Body of pancreas (tissue), 4 donors: ENCODE measurements around the gene CCIN.

ENCODE experiments used
- POLR2A ChIP-seq, 3 donors: fragments of 450-650 bp; IDR thresholded peaks; one replicate each; pipeline ENCODE4 v1.6.1; 2016; ENCODE audit warnings: antibody characterized with exemption in 3 of 3, mild to moderate bottlenecking in 2 of 3
- TF ChIP-seq, protein P1 (sequence below), 7 experiments: fragments of 450-650 bp in 4 of 7; fragments of 200-600 bp in 3 of 7; sonication (generic) in 3 of 7; IDR thresholded peaks; one replicate each; pipeline ENCODE4 v1.5.1; 2016 to 2019; ENCODE audit warnings: antibody characterized with exemption in 7 of 7

DNA sequence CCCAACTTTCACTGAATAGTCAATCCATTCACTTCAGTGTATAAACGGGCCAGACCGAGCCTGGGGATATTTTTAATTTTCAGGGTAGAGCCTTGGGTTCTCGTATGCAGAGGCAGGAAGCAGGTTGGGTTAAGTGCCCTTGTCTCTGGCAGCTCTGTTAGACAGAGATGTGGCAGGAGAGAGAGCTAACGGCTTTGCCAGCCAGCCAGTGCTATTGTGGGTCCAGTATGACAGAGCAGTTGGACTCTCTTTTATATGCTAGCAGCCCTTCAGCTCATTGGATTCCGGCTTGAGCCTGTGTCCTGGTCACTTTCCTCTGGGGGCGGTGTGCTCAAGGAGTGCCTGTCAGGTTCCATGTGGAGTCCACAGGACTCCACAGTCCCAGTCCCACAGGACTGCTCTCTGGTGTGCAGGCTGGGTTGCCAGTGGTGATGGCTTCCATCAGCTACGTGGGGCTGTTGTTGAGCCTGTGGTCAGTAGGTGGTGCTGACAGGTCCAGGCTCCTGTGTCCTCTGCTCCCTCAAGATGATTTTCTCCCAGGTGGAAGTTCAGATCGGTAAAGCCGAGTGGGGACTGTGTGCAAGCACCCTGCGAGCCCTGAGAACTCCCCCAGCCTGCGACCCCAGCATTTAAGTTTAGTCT is 35.8 kb downstream of the CCIN start:
- TF ChIP-seq, protein P1, sequence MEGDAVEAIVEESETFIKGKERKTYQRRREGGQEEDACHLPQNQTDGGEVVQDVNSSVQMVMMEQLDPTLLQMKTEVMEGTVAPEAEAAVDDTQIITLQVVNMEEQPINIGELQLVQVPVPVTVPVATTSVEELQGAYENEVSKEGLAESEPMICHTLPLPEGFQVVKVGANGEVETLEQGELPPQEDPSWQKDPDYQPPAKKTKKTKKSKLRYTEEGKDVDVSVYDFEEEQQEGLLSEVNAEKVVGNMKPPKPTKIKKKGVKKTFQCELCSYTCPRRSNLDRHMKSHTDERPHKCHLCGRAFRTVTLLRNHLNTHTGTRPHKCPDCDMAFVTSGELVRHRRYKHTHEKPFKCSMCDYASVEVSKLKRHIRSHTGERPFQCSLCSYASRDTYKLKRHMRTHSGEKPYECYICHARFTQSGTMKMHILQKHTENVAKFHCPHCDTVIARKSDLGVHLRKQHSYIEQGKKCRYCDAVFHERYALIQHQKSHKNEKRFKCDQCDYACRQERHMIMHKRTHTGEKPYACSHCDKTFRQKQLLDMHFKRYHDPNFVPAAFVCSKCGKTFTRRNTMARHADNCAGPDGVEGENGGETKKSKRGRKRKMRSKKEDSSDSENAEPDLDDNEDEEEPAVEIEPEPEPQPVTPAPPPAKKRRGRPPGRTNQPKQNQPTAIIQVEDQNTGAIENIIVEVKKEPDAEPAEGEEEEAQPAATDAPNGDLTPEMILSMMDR (IDR thresholded peaks at IDR 0.05): peak in 1 of 7 experiments; percentile 13
- no peak for TF ChIP-seq POLR2A (IDR thresholded peaks at IDR 0.05)
